HepG2 (cell line): ENCODE measurements around the gene TMC4. TPM values are rescaled to one million over a fixed set of nuclear protein-coding genes. Genes with fewer than 3 reads are reported as not detected.

Source experiments
- ARID2 ChIP-seq: sonication (generic); formaldehyde crosslinking; IDR thresholded peaks from 2 replicates; pipeline ENCODE4 v1.8.1; 2022; ENCODE audit warnings: mild to moderate bottlenecking, missing genetic modification reagents, borderline replicate concordance
- CCDC6 ChIP-seq: sonication (generic); formaldehyde crosslinking; IDR thresholded peaks from 2 replicates; pipeline ENCODE4 v1.8.1; 2022; ENCODE audit warnings: mild to moderate bottlenecking, missing genetic modification reagents, moderate library complexity
- CHD2 ChIP-seq: IDR thresholded peaks from 2 replicates; pipeline ENCODE4 v1.6.1; 2011; ENCODE audit warnings: low read depth, low read length, improper control_type of control experiment
- CSRNP1 ChIP-seq: sonication (generic); formaldehyde crosslinking; IDR thresholded peaks from 2 replicates; pipeline ENCODE4 v1.8.1; 2023; ENCODE audit warnings: mild to moderate bottlenecking, missing genetic modification reagents
- FOXK2 ChIP-seq: fragments of 450-650 bp; IDR thresholded peaks from 2 replicates; pipeline ENCODE4 v1.6.1; 2016
- HDAC1 ChIP-seq: sonication (generic); formaldehyde crosslinking; IDR thresholded peaks from 2 replicates; pipeline ENCODE4 v1.5.1; 2020; ENCODE audit warnings: mild to moderate bottlenecking, missing genetic modification reagents
- HDAC2 ChIP-seq: sonication (generic); formaldehyde crosslinking; IDR thresholded peaks from 2 replicates; pipeline ENCODE4 v1.4.0; 2020; ENCODE audit warnings: missing genetic modification reagents
- HOMEZ ChIP-seq: IDR thresholded peaks from 2 replicates; pipeline ENCODE4 v1.6.1; 2016; ENCODE audit warnings: low read depth
- KLF6 ChIP-seq: IDR thresholded peaks from 2 replicates; pipeline ENCODE4 v1.8.0; 2016; ENCODE audit warnings: missing biosample characterization, missing genetic modification reagents
- NFATC3 ChIP-seq: sonication (generic); formaldehyde crosslinking; IDR thresholded peaks from 2 replicates; pipeline ENCODE4 v1.5.1; 2020; ENCODE audit warnings: mild to moderate bottlenecking, missing genetic modification reagents
- NFE2L2 ChIP-seq: fragments of 150-350 bp; IDR thresholded peaks from 2 replicates; pipeline ENCODE4 v1.6.1; 2014; ENCODE audit warnings: low read length
- NFIC ChIP-seq: IDR thresholded peaks from 2 replicates; pipeline ENCODE4 v1.6.1; 2012; ENCODE audit warnings: mild to moderate bottlenecking, low read length, inconsistent platforms
- PCBP2 ChIP-seq: fragments of 200-400 bp; formaldehyde crosslinking; optimal IDR thresholded peaks from 2 replicates; pipeline ENCODE3; 2018; ENCODE audit warnings: low read length, low read depth; ENCODE audit not compliant: poor library complexity, severe bottlenecking
- SALL1 ChIP-seq: sonication (generic); formaldehyde crosslinking; IDR thresholded peaks from 2 replicates; pipeline ENCODE4 v1.8.0; 2022; ENCODE audit warnings: mild to moderate bottlenecking, missing genetic modification reagents
- SETDB1 ChIP-seq: sonication (generic); formaldehyde crosslinking; IDR thresholded peaks from 2 replicates; pipeline ENCODE4 v1.5.1; 2020; ENCODE audit warnings: missing genetic modification reagents, mild to moderate bottlenecking, borderline replicate concordance
- SIX4 ChIP-seq: sonication (generic); formaldehyde crosslinking; IDR thresholded peaks from 2 replicates; pipeline ENCODE4 v1.4.0; 2020; ENCODE audit warnings: missing genetic modification reagents
- ZBTB46 ChIP-seq: sonication (generic); formaldehyde crosslinking; IDR thresholded peaks from 2 replicates; pipeline ENCODE4 v1.4.0; 2020; ENCODE audit warnings: mild to moderate bottlenecking, missing genetic modification reagents, borderline replicate concordance
- ZBTB8A ChIP-seq: sonication (generic); formaldehyde crosslinking; IDR thresholded peaks from 2 replicates; pipeline ENCODE4 v1.4.0; 2020; ENCODE audit warnings: mild to moderate bottlenecking, low read depth, missing genetic modification reagents, borderline replicate concordance
- ZFP91 ChIP-seq: sonication (generic); formaldehyde crosslinking; IDR thresholded peaks from 2 replicates; pipeline ENCODE4 v1.9.0; 2022; ENCODE audit warnings: missing genetic modification reagents, mild to moderate bottlenecking, borderline replicate concordance
- ZNF263 ChIP-seq: sonication (generic); formaldehyde crosslinking; IDR thresholded peaks from 2 replicates; pipeline ENCODE4 v1.4.0; 2020; ENCODE audit warnings: missing genetic modification reagents
- ZNF317 ChIP-seq: sonication (generic); formaldehyde crosslinking; IDR thresholded peaks from 2 replicates; pipeline ENCODE4 v1.5.0; 2020; ENCODE audit warnings: mild to moderate bottlenecking, missing genetic modification reagents
- ZNF333 ChIP-seq: sonication (generic); formaldehyde crosslinking; IDR thresholded peaks from 2 replicates; pipeline ENCODE4 v1.4.0; 2020; ENCODE audit warnings: mild to moderate bottlenecking, missing genetic modification reagents, borderline replicate concordance
- ZNF335 ChIP-seq: sonication (generic); formaldehyde crosslinking; IDR thresholded peaks from 2 replicates; pipeline ENCODE4 v1.4.0; 2020; ENCODE audit warnings: missing genetic modification reagents
- ZNF563 ChIP-seq: sonication (generic); formaldehyde crosslinking; IDR thresholded peaks from 2 replicates; pipeline ENCODE4 v1.8.0; 2022; ENCODE audit warnings: mild to moderate bottlenecking, moderate library complexity, missing genetic modification reagents
- ZNF720 ChIP-seq: sonication (generic); formaldehyde crosslinking; IDR thresholded peaks from 2 replicates; pipeline ENCODE4 v1.4.0; 2020; ENCODE audit warnings: missing genetic modification reagents
- polyA plus RNA-seq, 8 experiments: library from polyadenylated mRNA; depleted of rRNA in 3 of 8; stranded (reverse) in 7 of 8; unstranded in 1 of 8; fragments of >200 nt; fragmentation: Illumina TruSeq in 4 of 8; extraction: Trizol in 4 of 8; gene quantifications; 2 replicates each; pipeline versions ENCODE4 v1.2.1 to v1.2.3, GENCODE V29; 2011 to 2016; ENCODE audit warnings: low read depth in 4 of 8, missing spikeins in 1 of 8, mixed read lengths in 1 of 8; ENCODE audit not compliant: insufficient read depth in 1 of 8
- total RNA-seq, 5 experiments: library from RNA; depleted of rRNA; stranded (reverse); fragments of >200 nt; fragmentation: Illumina TruSeq; extraction: Trizol; gene quantifications; 2 replicates each; pipeline ENCODE4 v1.2.3, GENCODE V29; 2016; ENCODE audit warnings: low read depth in 1 of 5

Gene TMC4
- total and polyA plus RNA-seq, 2 of the 13 experiments (the other 11 are each of a cell fraction or from before 2014, with no cell fraction given): 0.13 to 0.24 TPM

DNA sequence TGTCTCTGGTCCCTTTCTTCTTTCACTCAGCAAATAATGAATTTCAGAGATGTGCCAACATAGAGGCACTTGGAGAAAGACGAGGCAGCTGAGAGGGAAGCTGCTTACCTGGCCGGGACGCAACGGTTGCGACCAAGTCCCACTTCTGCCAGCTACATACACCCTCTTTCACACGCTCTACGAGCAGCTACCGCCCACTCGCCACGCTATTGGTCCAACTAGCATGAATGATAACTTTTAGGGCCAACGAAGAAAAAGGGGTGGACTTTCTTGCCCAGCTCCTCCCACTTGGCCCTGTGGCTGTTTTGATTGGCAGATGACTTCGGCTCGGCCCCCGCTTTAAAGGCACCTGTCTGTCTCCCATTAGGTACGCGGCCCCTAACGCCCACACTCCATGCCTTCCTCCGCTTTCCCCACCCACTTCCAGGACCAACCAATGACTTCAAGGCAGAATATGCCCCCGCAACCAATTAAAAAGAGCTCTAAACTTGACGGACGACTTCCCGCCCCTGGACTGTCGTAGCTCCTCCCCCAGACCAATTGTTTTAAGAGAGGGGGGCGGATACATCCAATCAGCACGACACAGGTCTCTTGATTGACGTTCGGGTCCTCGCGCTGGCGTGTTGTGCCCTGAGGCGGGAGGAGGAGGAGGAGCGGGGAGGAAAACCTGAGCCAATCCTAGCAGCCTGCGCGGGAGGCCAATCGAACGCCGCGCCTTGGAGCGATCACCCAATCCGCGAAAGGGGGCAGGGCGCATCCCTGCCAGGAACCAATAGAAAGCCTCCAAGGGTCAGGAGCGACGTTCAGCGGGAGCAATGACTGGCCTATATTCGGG lies 35.9 kb downstream of the TMC4 start (continued):
- TF ChIP-seq KLF6 (CRISPR knock-in tag) (no peak), ZNF563 (no peak; the same call in 1 of the 2 replicates), ZNF720 (CRISPR knock-in tag) (no peak), HDAC1 (CRISPR knock-in tag) (peak; percentile 24; the same call in 1 of the 2 replicates), ZNF317 (no peak), FOXK2 (peak; percentile 56; the same call in 1 of the 2 replicates), ARID2 (CRISPR knock-in tag) (no peak; the same call in 1 of the 2 replicates), ZBTB46 (CRISPR knock-in tag) (no peak), SETDB1 (no peak), ZBTB8A (CRISPR knock-in tag) (no peak), HOMEZ (CRISPR knock-in tag) (no peak), CSRNP1 (CRISPR knock-in tag) (0 out of 2 replicates have a peak, but pooled peaks have one; percentile 12), ZFP91 (CRISPR knock-in tag) (peak; percentile 50; the same call in 1 of the 2 replicates), ZNF335 (0 out of 2 replicates have a peak, but pooled peaks have one; percentile 12), ZNF333 (CRISPR knock-in tag) (no peak), SIX4 (CRISPR knock-in tag) (no peak), ZNF263 (CRISPR knock-in tag) (no peak), SALL1 (CRISPR knock-in tag) (peak; percentile 25; the same call in 1 of the 2 replicates), HDAC2 (CRISPR knock-in tag) (no peak), PCBP2 (no peak), CCDC6 (CRISPR knock-in tag) (no peak; the same call in 1 of the 2 replicates), NFE2L2 (no peak), NFIC (no peak), CHD2 (no peak), NFATC3 (CRISPR knock-in tag) (no peak)
